SU-DHL-6 (cell line): Measurements from ENCODE around the gene AGPAT3.

ENCODE experiments used
- H2AFZ ChIP-seq: fragments of 200-600 bp; sonication (generic); 2 replicates; pipeline ENCODE4 v1.6.1; 2014; ENCODE audit warnings: low read depth, mild to moderate bottlenecking, moderate library complexity, mixed read lengths, antibody characterized with exemption, low read length; ENCODE audit not compliant: severe bottlenecking
- H3F3A ChIP-seq: fragments of 200-600 bp; shearing (Covaris generic); 2 replicates; pipeline ENCODE4 v1.6.0; 2016; ENCODE audit warnings: antibody characterized with exemption, mild to moderate bottlenecking; ENCODE audit not compliant: insufficient read depth
- H3K27ac ChIP-seq: fragments of 200-600 bp; sonication (generic); 2 replicates; pipeline ENCODE4 v1.5.1; 2016; ENCODE audit warnings: low read depth, mild to moderate bottlenecking, low read length, moderate library complexity, mixed read lengths
- H3K27me3 ChIP-seq: fragments of 200-600 bp; sonication (generic), shearing (Covaris generic); 2 replicates; pipeline ENCODE4 v1.6.0; 2014; ENCODE audit warnings: mild to moderate bottlenecking, low read length
- H3K36me3 ChIP-seq: fragments of 200-600 bp; sonication (generic); 2 replicates; pipeline ENCODE4 v1.6.1; 2014; ENCODE audit warnings: mild to moderate bottlenecking, low read length, mixed read lengths
- H3K4me2 ChIP-seq: fragments of 300-600, 200-600 bp; shearing (Covaris generic), sonication (generic); 2 replicates; pipeline ENCODE4 v1.6.0; 2014; ENCODE audit warnings: low read length, low read depth, mild to moderate bottlenecking; ENCODE audit not compliant: poor library complexity, severe bottlenecking
- H3K4me3 ChIP-seq: fragments of 200-600 bp; sonication (generic); 2 replicates; pipeline ENCODE4 v1.5.1; 2014; ENCODE audit warnings: antibody characterized with exemption, low read length, mild to moderate bottlenecking, mixed read lengths; ENCODE audit not compliant: insufficient read depth, poor library complexity, severe bottlenecking
- H3K79me2 ChIP-seq: fragments of 200-600 bp; sonication (generic); 2 replicates; pipeline ENCODE4 v1.6.1; 2014; ENCODE audit warnings: mild to moderate bottlenecking, low read length, moderate library complexity; ENCODE audit not compliant: insufficient read depth
- H3K9ac ChIP-seq: fragments of 200-600 bp; sonication (generic); 2 replicates; pipeline ENCODE4 v1.7.0; 2014; ENCODE audit warnings: mild to moderate bottlenecking, low read length
- H3K9me2 ChIP-seq: fragments of 200-600 bp; sonication (generic); replicated peaks from 2 replicates; pipeline ENCODE4 v1.6.1; 2014; ENCODE audit warnings: low read length; ENCODE audit not compliant: insufficient read depth
- H3K9me3 ChIP-seq: fragments of 200-600 bp; sonication (generic); 2 replicates; pipeline ENCODE4 v1.6.1; 2014; ENCODE audit warnings: low read length, mixed read lengths; ENCODE audit not compliant: insufficient read depth
- H4K20me1 ChIP-seq: fragments of 200-600 bp; sonication (generic); 2 replicates; pipeline ENCODE4 v1.6.1; 2014; ENCODE audit warnings: low read depth, mild to moderate bottlenecking, antibody characterized with exemption, low read length, moderate library complexity, mixed read lengths
- EZH2phosphoT487 ChIP-seq: fragments of 200-600 bp; sonication (generic), shearing (Covaris generic); conservative IDR thresholded peaks from 2 replicates; pipeline ENCODE4 v1.6.1; 2018; ENCODE audit warnings: mild to moderate bottlenecking, antibody characterized with exemption, low read length, moderate library complexity, mixed read lengths
- TF ChIP-seq, protein P1 (sequence below): fragments of 200-600 bp; sonication (generic); IDR thresholded peaks from one replicate; pipeline ENCODE4 v1.5.1; 2017; ENCODE audit warnings: antibody characterized with exemption, mild to moderate bottlenecking, low read length, moderate library complexity; ENCODE audit not compliant: insufficient read depth, poor library complexity, severe bottlenecking

Gene AGPAT3

DNA sequence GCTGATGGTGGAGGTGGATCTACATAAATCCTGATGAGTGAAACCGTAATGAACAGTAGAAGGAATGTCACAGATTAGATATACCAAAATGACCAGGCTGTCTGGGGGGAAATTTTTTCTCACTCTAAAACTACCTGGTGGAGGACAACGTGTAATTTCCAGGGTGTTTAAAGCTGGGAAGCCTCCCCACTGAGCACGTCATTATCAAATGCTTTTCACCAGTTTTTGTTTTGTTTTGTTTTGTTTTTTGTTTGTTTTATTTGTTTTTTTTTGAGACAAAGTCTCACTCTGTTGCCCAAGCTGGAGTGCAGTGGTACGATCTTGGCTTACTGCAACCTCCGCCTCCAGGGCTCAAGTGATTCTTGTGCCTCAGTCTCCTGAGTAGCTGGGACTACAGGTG lies 11.6 kb downstream of the AGPAT3 start:
- H3K9ac ChIP-seq: no peak overlapping the region
- no peak for TF ChIP-seq EZH2phosphoT487
- TF ChIP-seq, protein P1, sequence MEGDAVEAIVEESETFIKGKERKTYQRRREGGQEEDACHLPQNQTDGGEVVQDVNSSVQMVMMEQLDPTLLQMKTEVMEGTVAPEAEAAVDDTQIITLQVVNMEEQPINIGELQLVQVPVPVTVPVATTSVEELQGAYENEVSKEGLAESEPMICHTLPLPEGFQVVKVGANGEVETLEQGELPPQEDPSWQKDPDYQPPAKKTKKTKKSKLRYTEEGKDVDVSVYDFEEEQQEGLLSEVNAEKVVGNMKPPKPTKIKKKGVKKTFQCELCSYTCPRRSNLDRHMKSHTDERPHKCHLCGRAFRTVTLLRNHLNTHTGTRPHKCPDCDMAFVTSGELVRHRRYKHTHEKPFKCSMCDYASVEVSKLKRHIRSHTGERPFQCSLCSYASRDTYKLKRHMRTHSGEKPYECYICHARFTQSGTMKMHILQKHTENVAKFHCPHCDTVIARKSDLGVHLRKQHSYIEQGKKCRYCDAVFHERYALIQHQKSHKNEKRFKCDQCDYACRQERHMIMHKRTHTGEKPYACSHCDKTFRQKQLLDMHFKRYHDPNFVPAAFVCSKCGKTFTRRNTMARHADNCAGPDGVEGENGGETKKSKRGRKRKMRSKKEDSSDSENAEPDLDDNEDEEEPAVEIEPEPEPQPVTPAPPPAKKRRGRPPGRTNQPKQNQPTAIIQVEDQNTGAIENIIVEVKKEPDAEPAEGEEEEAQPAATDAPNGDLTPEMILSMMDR: no peak
- no peaks in the 10 kb centered on the region for H3K9me2 ChIP-seq
- H3K4me3 ChIP-seq: no peak overlapping the region
- no peaks in the 10 kb centered on the region for H3K36me3 ChIP-seq
- no peak overlapping the region for H3K27ac ChIP-seq
- H3K27me3 ChIP-seq: no peaks in the 10 kb centered on the region
- no peaks in the 10 kb centered on the region for H4K20me1 ChIP-seq
- H3K4me2 ChIP-seq: no peak overlapping the region
- H3K9me3 ChIP-seq: no peaks in the 10 kb centered on the region
- no peaks in the 10 kb centered on the region for H3K79me2 ChIP-seq
- H2AFZ ChIP-seq: no peak overlapping the region
- H3F3A ChIP-seq: no peaks in the 10 kb centered on the region

DNA sequence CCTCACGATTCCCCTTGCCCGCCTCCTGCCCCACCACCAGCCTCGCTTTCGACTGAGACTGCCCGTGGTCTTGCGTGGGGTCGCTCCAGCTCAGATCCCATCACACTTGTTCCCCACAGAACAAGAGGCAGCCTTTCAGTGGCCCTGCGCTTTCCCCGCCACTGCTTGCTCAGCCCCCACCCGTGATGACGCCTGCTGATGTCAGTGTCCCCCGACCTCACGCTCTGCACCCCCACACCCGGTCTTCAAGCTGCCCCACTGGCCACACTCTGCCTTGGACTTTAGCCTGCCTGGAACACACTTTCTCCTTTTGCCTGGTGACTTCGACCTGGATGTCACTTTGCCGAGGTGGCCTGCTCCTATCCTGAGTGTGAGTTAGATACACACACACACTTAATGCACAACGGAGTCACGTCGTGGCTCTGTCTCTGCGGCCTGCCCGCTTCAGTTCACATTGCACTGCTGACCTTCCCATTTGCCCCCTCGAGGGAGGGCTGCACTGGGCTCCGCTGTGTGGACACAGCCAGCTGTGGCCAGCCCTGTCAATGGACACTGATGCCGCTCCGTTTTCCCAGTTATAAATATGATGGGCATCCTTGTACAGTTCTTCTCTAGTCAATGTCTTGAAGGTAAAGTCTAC lies 13.0 kb downstream of the AGPAT3 start:
- Histone ChIP-seq H3K4me2 (no peak overlapping the region), H3K9me2 (no peaks in the 10 kb centered on the region), H3K27ac (no peak overlapping the region), H3F3A (no peaks in the 10 kb centered on the region), H2AFZ (no peak overlapping the region), H3K27me3 (no peaks in the 10 kb centered on the region), H3K4me3 (no peak overlapping the region), H4K20me1 (no peaks in the 10 kb centered on the region), H3K79me2 (no peaks in the 10 kb centered on the region), H3K9ac (no peak overlapping the region), H3K9me3 (no peaks in the 10 kb centered on the region), H3K36me3 (no peaks in the 10 kb centered on the region)
- TF ChIP-seq EZH2phosphoT487: no peak
- TF ChIP-seq, protein P1: no peak

DNA sequence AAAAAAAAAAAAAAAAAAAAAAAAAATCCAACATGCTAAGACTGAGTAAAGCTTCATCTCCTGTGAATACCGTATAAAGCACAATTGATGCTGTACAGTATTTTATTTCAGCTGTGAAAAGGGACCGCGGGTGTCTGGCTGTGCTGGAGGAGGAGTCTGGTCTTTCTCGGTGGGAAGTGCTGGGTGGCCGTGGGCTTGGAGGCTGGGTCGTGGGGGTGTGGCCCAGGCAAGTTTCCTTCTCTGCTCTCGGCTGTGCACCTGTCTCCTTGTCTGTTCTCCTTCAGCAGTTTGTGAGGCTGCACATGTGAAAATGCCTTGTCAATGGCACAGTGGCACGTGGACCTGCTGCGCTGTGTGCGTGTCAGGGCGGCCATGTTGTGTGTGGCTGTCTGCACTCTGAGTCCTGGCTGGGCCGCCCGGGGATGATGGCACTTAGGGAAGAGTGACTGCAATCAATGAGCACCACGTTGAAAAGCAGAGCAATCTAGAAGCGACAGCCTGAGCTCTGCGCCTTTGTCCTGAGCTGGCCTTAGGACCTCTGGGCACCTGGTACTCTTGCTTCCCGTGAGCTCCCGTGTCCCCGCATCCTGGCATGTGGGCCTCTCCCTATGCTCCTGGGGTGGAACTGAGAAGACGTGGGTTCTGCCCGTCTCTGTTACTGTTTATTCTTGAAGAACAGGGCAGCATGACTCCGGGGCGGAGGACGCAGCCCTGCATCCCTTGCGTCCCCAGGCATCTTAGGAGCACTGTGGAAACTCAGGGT lies 14.5 kb downstream of the AGPAT3 start:
- Histone ChIP-seq H3K4me2 (no peak overlapping the region), H3K27me3 (no peaks in the 10 kb centered on the region), H3K9me3 (no peaks in the 10 kb centered on the region), H3K27ac (no peak overlapping the region), H4K20me1 (no peaks in the 10 kb centered on the region), H3K36me3 (no peaks in the 10 kb centered on the region), H3K9ac (no peak overlapping the region), H3K4me3 (no peak overlapping the region), H3F3A (no peaks in the 10 kb centered on the region), H3K9me2 (no peaks in the 10 kb centered on the region), H3K79me2 (no peaks in the 10 kb centered on the region), H2AFZ (no peak overlapping the region)
- no peak for TF ChIP-seq EZH2phosphoT487
- TF ChIP-seq, protein P1: no peak
